Mammary epithelial cell (primary cell): ENCODE measurements around the gene KIF3B.

Experiments
- EZH2 ChIP-seq: IDR thresholded peaks from 2 replicates; pipeline ENCODE4 v1.6.1; 2012; ENCODE audit warnings: low read length, inconsistent platforms, borderline replicate concordance
- TF ChIP-seq, protein P1 (sequence below), 2 donors: IDR thresholded peaks in 1 of 2; conservative IDR thresholded peaks in 1 of 2; 2 replicates each; pipeline ENCODE4 v1.5.1; 2011 to 2012; ENCODE audit warnings: inconsistent platforms in 2 of 2, low read length in 2 of 2, mild to moderate bottlenecking in 2 of 2, control low read depth in 1 of 2, low read depth in 1 of 2; ENCODE audit not compliant: insufficient read depth in 1 of 2; ENCODE audit errors: extremely low read depth in 1 of 2

DNA sequence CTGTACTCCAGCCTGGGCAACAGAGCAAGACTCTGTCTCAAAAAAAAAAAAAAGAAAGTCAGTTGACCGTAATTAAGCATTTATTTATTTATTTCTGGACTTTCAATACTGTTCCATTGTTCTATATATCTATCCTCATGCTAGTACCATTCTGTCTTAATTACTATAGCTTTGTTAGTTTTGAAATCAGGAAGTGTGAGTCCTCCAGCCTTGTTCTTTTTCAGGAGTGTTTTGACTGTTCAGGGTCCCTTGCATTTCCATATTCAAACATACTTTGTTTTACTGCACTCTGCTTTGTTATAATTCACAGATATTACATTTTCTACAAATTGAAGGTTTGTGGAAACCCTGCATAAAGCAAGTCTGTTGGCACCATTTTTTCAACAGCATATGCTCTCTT, 43.9 kb downstream of the KIF3B start:
- TF ChIP-seq, protein P1, sequence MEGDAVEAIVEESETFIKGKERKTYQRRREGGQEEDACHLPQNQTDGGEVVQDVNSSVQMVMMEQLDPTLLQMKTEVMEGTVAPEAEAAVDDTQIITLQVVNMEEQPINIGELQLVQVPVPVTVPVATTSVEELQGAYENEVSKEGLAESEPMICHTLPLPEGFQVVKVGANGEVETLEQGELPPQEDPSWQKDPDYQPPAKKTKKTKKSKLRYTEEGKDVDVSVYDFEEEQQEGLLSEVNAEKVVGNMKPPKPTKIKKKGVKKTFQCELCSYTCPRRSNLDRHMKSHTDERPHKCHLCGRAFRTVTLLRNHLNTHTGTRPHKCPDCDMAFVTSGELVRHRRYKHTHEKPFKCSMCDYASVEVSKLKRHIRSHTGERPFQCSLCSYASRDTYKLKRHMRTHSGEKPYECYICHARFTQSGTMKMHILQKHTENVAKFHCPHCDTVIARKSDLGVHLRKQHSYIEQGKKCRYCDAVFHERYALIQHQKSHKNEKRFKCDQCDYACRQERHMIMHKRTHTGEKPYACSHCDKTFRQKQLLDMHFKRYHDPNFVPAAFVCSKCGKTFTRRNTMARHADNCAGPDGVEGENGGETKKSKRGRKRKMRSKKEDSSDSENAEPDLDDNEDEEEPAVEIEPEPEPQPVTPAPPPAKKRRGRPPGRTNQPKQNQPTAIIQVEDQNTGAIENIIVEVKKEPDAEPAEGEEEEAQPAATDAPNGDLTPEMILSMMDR (conservative IDR thresholded peaks at IDR 0.05 in 1 of 2, IDR thresholded peaks at IDR 0.05 in 1 of 2; ENCODE audit: extremely low read depth in 1 of 2, insufficient read depth in 1 of 2, low read depth in 1 of 2, low read length in 2 of 2) = no peak
- no peak for TF ChIP-seq EZH2
